Stimulated activated CD4-positive, alpha-beta T cell treated with anti-CD3 and anti-CD28 coated beads, TNF-alpha, amount 100 ng/mL, for 1 hour (primary cell): Measurements from ENCODE around the gene TSNAXIP1.
A peak's percentile ranks its signal among the peaks of the same experiment; 100 is the strongest.

Experiments used
- DNase-seq, 3 donors: peaks; one replicate each; pipeline ENCODE4 v3.0.0-alpha.2; 2020; ENCODE audit warnings: low read depth in 3 of 3, low spot score in 1 of 3

TSNAXIP1 gene

DNA sequence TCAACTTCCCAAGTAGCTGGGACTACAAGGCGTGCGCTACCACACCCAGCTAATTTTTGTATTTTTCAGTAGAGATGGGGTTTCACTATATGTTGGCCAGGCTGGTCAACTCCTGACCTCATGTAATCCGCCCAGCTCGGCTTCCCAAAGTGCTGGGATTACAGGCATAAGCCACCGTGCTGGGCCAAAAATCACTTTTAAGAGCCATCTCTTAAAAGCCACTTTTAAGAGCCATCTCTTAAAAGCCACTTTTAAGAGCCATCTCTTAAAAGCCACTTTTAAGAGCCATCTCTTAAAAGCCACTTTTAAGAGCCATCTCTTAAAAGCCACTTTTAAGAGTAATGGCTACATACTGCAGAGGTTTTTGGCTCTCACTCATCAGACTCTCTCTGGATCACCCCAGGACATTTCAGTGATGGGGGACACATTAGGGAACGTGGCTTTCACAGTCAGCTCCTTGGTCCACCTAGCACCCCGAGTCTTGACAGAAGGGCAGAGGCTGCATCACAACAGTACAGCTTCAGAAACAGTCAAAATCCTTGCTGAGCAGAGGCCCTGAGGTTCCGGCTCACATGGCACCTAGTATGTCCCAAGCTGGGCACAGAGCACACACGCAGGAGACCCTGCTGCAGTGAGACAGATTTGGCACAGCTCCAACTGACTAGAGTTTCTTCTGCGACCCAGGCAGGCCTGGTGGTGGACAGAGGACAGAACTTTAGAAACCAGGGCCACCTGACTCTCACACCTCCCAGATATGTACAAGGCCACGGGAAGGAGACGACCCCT, 23.9 kb upstream of the TSNAXIP1 start:
- no peak for DNase-seq

DNA sequence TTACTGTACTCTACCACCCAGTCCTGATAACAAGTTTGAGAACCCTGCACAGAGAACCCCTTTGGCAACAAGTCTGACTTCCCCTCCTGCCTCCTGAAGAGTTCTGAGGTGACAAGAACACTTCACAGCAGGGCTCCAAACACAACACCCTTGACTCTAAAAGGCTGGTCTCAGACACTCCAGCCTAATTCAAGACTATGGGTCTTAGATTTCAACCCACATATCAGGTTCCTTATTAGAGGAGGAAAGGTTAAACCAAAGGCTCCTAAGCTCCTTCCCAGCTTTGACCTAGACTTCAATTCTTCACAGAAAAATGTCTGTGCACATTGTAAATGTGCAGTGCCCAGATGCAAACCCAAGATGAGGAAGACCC, 23.4 kb upstream of the TSNAXIP1 start:
- DNase-seq: no peak

DNA sequence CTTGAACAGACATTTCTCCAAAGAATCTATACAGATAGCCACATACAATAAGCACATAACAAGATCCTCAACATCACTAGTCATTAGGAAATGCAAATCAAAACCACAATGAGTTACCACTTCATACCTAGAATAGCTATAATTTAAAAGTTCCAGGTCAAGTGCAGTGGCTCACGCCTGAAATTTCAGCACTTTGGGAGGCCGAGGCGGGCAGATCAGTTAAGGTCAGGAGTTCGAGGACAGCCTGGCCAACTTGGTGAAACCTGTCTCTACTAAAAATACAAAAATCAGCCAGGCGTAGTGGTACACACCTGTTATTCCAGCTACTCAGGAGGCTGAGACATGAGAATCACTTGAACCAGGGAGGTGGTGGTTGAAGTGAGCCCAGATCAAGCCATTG, 20.2 kb upstream of the TSNAXIP1 start:
- DNase-seq: no peak

DNA sequence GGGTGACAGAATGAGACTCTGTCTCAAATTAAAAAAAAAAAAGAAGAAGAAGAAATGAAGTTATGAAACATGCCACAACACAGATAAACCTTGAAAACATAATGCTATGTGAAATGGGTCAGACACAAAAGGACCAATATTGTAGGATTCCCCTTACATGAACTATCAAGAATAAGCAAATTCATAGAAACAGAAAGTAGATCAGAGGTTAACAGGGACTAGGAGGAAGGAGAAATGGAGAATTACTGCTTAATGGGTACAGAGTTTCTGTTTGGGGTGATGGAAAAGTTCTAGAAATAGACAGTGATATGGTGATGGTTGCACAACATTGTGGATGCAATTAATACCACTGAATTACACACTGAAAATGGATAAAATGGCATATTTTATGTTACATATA, 16.6 kb upstream of the TSNAXIP1 start:
- no peak for DNase-seq

DNA sequence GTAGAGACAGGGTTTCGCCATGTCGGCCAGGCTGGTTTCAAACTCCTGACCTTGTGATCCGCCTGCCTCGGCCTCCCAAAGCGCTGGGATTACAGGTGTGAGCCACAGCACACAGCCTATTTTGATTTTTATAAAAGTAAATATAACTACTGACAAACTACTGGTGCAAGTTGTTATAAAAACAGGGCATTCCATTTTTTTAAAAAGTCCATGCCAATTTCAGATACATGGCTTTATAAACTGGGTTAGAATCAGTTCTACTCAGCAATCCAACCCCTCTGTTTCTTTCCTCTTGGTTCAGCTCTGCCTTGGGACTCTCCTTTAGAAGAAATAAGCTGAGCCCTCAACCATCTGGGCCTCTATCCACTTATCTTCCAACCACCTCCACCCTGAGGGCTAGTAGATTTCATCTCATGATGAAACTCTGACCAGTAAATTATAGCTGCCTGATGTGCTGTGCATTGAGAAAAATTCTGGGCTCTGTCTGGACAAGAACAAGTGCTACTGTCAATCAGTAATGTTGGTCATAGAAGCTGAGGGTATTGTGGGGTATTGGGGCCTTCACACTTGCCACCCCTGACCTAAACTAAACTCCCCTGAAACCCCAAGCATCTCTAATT, 10.5 kb upstream of the TSNAXIP1 start:
- DNase-seq: no peak

DNA sequence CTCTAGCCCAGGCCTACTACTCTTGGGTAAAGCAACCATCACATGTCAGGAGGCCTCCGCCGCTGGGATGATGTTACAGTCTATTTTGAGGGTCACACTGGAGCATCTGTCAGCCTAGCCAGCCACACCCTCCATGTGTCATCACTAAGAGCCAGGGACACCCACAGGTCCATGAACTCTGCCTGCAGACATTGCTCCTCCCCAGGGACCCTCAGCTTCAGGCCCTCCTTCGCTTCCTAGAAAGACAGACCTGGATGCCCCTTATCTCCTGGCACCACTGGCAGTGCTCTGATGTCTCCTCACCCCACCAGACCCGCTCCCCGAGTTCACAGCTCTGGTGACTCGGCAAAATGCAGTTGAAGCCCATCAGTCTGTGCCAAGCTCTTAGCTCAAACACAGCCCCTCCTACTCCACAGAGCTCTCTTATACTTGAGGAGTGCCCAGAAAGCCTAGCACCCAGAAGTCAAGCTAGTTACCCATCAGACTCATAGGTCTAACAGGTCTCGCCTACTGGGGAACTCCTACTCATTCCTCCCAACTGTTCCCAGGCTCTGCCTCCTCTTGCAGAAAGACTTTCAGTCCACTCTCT, 6.3 kb upstream of the TSNAXIP1 start:
- DNase-seq: no peak

DNA sequence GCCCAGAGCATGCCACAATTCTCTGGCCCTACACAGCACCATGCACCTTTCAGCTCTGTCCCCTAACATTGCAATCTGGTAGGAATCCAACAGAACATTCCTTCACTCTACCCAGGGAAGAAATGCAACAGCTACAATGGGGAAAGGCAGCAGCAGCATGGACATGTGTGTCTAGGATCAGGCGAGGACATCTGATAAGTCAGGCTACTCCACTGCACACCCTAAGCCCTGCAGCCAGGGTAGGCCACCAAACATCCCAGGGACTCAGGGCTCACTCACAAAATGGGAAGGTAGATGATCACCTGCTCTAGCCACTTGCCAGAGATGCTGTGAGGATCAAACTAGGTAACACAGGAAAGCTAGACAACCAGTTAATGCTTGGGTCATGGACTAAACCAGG, 5.4 kb upstream of the TSNAXIP1 start:
- no peak for DNase-seq

DNA sequence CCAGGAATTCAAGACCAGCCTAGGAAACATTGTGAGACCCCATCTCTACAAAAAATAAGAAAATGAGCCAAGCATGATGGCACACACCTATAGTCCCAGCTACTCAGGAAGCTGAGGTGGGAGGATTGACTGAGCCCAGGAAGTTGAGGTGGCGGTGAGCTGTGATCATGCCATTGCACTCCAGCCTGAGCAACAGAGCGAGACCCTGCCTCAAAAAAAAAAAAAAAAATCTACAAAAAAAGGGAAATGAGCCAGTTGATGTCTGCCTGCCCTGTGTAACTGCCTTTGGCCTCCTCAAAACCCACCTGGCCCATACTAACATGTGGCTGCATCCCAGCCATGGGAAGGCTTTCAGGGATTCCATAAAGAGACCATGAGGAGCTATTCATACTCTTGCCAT, 4.8 kb upstream of the TSNAXIP1 start:
- DNase-seq: peak in 2 of 3 donors; percentile 6 to 13

DNA sequence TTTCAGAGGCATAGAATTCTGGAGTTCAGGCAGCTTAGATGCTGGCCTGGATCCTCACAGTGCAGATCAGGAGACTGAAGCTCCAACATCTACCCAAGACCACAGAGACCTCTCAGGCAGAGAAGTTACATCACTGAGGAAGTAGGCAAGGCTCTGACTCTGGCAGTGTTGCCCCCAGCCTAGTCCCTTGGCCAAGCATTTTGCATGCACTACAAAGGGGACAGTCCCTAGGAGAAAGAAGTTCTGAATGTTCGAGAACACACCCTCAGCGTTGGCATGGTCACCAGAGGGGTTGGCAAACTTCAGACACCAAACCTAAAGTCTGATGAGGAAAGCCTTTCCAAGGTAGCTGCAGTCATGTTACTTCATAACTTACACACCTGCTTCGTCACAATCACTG, 2.8 kb upstream of the TSNAXIP1 start:
- no peak for DNase-seq

DNA sequence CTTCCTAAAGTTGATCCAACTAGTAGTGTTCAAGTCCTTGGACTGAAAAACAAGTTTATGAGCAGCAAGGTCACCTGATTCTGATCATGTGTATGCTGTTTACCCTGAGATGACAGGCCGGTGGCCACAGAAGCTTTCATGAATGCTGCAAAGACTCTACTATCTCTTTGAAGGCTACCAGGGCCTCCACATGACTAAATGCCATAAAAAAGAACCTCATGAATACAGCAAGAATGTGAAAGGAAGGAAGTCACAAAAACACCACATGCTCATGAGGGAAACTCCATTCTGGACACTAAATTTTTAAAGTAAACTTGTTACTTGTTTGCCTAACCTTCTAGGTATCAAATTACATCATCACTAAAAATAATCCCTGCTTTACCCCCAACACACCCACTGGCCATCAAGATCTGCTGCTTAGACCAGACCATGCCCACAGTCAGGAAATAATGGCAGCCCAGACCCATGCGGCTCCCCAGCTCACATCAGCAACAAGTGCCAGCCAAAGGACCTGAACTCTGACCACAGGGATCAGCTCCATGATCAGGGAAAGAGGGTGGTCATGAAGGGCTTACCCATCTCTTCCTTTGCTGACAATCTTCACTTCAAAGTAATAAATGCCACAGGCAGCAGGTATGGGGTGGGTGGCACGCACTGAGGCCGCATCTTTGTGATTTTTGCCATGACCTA, 1.7 kb upstream of the TSNAXIP1 start:
- DNase-seq: no peak

DNA sequence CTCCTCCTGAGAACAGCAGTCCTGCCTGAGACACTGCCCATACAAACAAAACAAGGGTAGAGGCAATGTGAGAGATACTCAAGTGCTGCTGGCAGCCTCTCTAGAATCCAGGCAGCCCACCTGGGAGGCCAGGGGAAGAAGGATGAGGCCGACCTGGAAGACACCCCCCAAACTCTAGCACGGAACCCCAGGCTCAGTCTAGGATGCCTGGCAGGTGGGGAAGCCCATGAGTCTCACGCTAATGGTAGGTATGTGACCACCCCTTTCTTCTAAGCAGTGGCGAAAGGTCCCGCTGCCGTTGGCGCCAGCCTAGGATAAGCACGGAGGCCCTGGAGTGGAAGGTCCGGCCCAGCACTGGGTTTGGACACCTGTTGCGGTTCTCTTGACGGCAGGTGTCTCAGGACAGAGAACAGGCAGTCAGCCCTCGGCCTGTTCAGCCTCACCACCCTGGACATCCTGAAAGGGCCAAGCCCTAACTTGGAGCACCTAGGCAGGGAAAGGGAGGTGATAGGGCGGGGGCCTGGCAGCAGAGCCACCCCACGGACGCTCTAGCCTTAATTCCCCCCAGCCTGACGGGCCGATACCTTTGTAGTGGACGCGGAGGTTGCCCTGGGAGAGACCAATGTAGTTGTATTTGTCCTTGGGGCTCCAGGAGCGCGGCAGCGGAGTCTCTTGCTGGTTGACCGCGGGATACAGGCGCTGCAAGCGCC, 816 bp upstream of the TSNAXIP1 start:
- DNase-seq: no peak

DNA sequence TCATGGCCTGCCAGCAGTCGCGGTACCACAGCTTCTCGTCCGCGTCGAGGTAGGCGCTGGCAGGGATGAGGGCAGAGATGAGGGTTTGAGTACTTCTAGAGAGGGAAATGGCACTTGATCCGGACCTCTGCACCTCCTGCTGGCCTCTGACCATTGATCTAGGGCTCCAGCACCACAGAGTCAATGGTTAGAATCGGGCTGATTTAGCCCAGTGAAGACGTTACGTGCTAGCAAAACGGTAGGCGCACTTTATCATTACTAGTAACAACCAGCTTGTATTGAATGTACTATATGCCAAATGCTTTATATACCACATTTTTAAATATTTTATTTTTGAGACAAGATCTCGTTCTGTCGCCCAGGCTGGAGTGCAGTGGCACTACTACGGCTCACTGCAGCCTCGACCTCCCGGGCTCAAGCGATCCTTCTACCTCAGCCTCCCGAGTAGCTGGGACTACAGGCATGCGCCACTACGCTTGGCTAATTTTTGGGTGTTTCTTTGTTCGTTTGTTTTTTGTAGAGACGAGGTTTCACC, 526 bp downstream of the TSNAXIP1 start:
- no peak for DNase-seq

DNA sequence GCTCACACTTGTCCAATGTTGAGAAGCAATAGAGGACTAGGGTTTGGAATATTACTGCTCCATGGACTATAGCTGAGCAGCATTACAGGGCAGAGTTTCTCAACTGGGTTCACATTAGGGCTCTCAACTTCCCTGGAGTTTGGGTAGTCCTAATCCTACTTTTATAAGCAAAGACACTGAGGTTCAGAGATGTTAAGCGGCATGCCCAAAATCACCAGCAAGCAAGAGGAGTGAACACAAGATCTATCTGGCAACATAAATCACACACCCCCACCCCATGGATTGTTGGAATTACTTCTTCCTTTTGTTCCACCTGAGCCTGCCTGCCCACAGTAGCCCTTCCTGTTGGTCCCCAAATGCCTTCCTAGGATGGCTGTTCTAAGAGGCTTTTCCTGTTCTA, 5.2 kb downstream of the TSNAXIP1 start:
- DNase-seq: no peak

DNA sequence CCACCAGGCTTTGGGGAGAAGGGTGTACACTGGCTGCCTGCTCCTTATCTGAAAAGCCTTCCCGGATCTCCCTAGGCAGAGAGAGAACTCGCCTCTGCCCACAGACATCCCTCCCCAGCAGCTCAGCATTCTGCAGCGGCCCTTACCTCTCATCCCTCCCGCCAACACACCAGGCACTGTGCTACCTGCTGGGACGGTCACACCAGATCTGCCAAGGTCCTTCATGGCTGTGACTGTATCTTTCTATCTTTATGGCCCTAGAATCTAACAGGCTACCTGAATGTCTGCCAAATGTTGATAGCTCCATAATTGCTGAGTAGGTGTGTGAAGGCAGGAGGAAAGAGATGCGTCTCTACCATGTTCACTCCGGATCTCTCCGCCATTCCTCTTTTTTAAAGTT, 7.9 kb downstream of the TSNAXIP1 start:
- no peak for DNase-seq

DNA sequence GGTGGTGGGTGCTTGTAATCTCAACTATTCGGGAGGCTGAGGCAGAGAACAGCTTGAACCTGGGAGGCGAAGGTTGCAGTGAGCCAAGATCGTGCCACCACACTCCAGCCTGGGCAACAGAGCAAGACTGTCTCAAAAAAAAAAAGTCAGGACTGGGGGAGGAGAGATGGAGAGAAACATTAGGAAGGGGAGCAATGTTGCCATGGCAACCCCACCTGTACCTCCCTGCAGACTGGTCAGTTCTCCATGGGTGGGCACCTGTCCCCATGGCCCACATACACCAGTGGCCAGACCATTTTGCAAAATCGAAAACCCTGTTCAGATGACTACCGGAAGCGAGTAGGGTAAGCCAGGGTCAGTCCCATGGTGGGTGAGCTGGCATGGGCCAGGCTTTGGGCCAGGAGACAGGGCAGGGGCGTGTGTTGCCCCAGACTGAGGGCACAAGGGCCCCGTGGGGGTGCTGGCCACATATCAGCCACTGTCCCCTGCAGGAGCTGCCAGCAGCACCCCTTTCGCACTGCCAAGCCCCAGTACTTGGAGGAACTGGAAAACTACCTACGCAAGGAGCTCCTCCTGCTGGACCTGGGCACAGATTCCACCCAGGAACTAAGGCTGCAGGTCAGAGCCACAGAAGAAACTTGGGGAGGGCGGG, 14.0 kb downstream of the TSNAXIP1 start:
- no peak for DNase-seq

DNA sequence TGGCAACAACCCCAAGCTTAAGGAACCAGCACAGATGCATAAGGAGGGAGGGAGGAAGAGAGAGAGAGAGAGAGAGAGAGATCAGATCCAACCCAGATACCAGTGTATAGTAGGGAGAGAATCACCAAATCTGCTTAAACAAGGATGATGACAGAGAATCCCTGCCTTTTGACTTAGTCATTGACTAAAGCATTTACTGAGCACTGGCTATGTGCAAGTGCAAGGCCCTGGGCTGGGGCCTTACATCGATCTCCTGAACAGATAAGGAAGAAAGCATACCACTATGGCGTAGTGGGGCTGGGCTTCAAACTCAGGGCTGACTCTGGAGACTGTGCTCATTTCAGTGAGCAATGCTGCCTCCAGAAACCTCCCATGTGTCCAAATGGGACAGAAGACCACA, 15.8 kb downstream of the TSNAXIP1 start:
- no peak for DNase-seq

DNA sequence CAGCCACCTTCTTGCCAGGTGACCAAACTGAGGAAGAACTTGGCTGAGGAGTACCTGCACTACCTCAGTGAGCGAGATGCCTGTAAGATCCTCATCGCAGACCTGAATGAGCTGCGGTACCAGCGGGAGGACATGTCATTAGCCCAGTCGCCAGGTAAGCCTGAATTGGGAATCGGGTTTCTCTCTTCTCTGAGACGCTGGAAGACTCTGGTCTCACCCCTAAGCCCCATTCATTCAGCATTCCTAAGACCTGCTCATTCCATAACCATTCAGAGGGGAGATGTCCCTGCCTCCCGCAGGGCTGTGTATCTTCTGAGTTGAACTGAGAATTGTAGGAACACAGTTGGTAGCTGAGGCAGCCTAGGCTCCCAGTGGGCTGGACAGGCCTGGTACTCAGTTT, 18.4 kb downstream of the TSNAXIP1 start:
- no peak for DNase-seq

DNA sequence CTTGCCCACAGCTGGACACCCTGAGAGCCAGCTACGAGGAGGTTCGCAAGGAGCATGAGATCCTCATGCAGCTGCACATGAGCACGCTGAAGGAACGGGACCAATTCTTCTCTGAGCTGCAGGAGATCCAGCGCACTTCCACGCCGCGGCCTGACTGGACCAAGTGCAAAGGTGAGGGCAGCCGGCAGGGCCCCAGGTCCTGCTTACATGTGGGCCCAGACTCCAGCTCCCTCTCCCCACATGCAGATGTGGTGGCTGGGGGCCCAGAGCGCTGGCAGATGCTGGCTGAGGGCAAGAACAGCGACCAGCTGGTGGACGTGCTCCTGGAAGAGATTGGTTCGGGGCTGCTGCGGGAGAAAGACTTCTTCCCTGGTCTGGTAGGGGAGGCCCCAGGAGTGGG, 19.2 kb downstream of the TSNAXIP1 start:
- DNase-seq: no peak

DNA sequence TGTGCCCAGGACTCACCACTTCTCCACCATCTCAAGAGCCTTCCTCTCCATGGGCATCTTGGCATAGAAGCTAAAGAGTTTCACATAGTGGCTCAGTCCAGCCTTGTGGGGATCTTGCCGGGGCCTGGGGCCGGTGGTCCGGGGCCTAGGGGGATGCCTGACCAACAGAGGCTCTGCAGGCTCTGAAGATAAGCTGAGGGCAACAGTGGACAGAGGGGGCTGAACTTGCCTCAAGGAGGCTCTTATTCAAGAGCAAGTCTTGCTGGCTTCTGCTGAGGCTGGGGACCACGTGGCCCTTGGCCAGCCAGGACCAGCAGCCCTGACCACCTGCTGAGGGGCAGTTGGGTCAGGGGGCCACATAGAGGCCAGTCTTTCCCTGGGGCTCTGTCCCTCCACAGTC, 22.0 kb downstream of the TSNAXIP1 start:
- DNase-seq: no peak

DNA sequence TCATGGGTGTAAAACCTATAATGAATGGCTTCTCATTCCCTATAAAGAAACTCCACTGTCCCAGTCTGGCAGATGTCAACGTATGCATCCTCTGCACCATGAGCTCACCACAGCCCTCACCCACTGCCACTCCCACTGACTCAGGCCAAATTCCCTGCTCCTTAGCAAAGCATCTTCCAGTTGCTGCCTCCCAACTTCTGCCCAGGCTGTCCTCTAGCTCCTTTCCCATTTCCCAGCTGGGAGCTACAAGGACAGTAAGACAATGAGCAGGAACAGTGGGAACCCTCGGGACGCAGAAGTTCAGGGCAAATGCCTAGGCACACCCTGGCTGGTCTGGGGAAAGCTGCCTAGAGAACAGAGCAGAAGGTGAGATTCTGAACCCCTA, 26.3 kb downstream of the TSNAXIP1 start:
- DNase-seq: no peak
